Measurements from ENCODE around the gene ILDR1.

Gene ILDR1

GRCh38 chr3:121996441-121996840 is 25.6 kb downstream of the ILDR1 start:
- Histone ChIP-seq H3K9me3 (ENCODE audit: control insufficient read depth in 2 of 2, low read length in 2 of 2) (no peaks in the 10 kb centered on the region), H3K9ac (ENCODE audit: low read depth in 1 of 2, low read length in 2 of 2) (no peak overlapping the region), H3K27me3 (ENCODE audit: control insufficient read depth in 2 of 2, insufficient read depth in 2 of 2, low read length in 2 of 2) (no peaks in the 10 kb centered on the region), H3K27ac (ENCODE audit: low read depth in 2 of 2, low read length in 2 of 2) (no peak overlapping the region), H3K4me1 (ENCODE audit: control insufficient read depth in 2 of 2, insufficient read depth in 2 of 2, low read length in 2 of 2) (peaks cover 2 to 23% of the 10 kb centered on the region in 2 donors), H3K36me3 (ENCODE audit: control insufficient read depth in 2 of 2, insufficient read depth in 2 of 2, low read length in 2 of 2) (peaks cover 19 to 25% of the 10 kb centered on the region in 2 donors), H3K4me3 (ENCODE audit: low read length in 2 of 2) (no peak overlapping the region)

- Histone ChIP-seq H3K4me1 (ENCODE audit: control insufficient read depth in 2 of 2, insufficient read depth in 2 of 2, low read length in 2 of 2) (peaks cover 2 to 23% of the 10 kb centered on the region in 2 donors), H3K4me3 (ENCODE audit: low read length in 2 of 2) (no peak overlapping the region), H3K9ac (ENCODE audit: low read depth in 1 of 2, low read length in 2 of 2) (no peak overlapping the region)
Observed at GRCh38 chr3:121995161-121996137, 26.6 kb downstream of the ILDR1 start.

DNA sequence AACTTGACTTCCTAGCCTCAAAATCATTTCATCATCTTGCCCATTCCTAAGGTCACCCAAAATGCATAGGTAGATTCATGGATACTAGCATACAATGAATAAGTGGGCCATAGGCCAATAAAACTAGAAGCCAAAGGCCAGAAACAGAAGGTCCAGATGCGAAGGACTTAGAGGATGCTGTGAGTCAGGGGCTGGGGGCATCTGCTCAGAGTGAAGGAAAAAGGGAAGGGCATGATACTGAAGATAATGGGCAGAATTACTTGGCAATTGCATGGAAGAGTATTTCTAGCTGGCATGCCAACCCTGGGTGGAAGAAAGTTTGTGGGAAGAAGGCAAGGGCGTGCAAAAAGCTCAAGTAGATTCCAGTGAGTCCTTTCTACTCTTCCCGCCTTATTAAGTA is 27.5 kb downstream of the ILDR1 start:
- no peak overlapping the region for H3K9ac ChIP-seq (ENCODE audit: low read depth in 1 of 2, low read length in 2 of 2)
- peak overlapping the region; percentile 41 to 56 for H3K27ac ChIP-seq (ENCODE audit: low read depth in 2 of 2, low read length in 2 of 2)
- H3K4me3 ChIP-seq (ENCODE audit: low read length in 2 of 2), result no peak overlapping the region
- no peaks in the 10 kb centered on the region for H3K9me3 ChIP-seq (ENCODE audit: control insufficient read depth in 2 of 2, low read length in 2 of 2)
- H3K27me3 ChIP-seq (ENCODE audit: control insufficient read depth in 2 of 2, insufficient read depth in 2 of 2, low read length in 2 of 2), result no peaks in the 10 kb centered on the region
- peaks cover 2 to 23% of the 10 kb centered on the region in 2 donors for H3K4me1 ChIP-seq (ENCODE audit: control insufficient read depth in 2 of 2, insufficient read depth in 2 of 2, low read length in 2 of 2)
- H3K36me3 ChIP-seq (ENCODE audit: control insufficient read depth in 2 of 2, insufficient read depth in 2 of 2, low read length in 2 of 2), result peaks cover 16 to 18% of the 10 kb centered on the region in 2 donors

More at GRCh38 chr3:121995161-121996137, 26.6 kb downstream of the ILDR1 start:
- Histone ChIP-seq H3K9me3 (ENCODE audit: control insufficient read depth in 2 of 2, low read length in 2 of 2) (no peaks in the 10 kb centered on the region), H3K36me3 (ENCODE audit: control insufficient read depth in 2 of 2, insufficient read depth in 2 of 2, low read length in 2 of 2) (peaks cover 16% of the 10 kb centered on the region in 2 donors), H3K27me3 (ENCODE audit: control insufficient read depth in 2 of 2, insufficient read depth in 2 of 2, low read length in 2 of 2) (no peaks in the 10 kb centered on the region), H3K27ac (ENCODE audit: low read depth in 2 of 2, low read length in 2 of 2) (peak overlapping the region; percentile 41 to 56)

DNA sequence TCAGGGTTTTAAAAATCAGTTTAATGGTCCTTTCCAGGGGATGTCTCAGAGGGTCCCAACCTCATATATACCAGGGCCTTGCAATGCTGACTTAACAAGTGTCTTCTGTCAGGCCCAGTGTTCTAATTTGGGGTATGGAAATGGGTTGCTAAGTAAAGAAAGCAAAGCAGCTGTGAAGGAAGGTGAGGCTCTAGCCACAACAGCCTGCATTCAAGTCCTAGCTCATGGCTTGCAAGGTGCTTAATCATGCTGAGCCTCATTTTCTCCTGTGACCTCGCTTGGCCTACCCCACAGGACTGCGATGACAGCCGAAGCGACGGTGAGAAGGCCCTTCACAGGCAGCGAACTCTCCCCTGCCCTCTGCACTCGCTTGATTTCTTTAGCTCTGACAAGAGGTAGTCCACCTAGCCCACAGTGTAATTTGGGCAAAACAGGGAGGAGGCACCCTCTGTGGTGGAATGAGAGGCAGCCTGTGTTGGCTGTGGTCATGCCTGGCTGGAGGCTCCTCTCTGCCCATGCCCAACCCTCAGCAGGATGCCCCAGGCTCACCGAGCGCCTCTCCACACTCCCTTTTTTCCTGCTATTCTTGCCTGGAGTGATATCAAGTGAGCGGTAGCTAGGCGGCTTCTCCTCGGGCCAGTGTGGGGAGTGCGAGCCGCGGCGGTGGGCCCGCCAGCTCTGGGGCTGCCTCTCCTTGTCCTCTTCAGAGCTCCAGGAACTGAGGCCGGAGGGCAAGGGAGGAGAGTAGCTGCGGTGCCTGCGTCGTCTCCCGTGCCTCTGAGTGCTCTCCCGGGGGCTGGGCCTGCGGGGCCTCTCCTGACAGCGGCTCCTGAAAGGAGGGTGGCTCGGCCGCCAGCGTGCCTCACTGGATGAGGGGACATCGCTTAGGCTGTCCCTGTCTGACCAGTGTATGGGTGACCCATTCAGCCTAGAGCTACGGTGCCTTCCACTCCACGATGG is 29.2 kb downstream of the ILDR1 start:
- H3K9ac ChIP-seq (ENCODE audit: low read depth in 1 of 2, low read length in 2 of 2), result no peak overlapping the region
- H3K27me3 ChIP-seq (ENCODE audit: control insufficient read depth in 2 of 2, insufficient read depth in 2 of 2, low read length in 2 of 2), result no peaks in the 10 kb centered on the region
- no peak overlapping the region for H3K4me3 ChIP-seq (ENCODE audit: low read length in 2 of 2)
- H3K9me3 ChIP-seq (ENCODE audit: control insufficient read depth in 2 of 2, low read length in 2 of 2), result no peaks in the 10 kb centered on the region
- peaks cover 14 to 15% of the 10 kb centered on the region in 2 donors for H3K36me3 ChIP-seq (ENCODE audit: control insufficient read depth in 2 of 2, insufficient read depth in 2 of 2, low read length in 2 of 2)
- H3K4me1 ChIP-seq (ENCODE audit: control insufficient read depth in 2 of 2, insufficient read depth in 2 of 2, low read length in 2 of 2), result peaks cover 2 to 23% of the 10 kb centered on the region in 2 donors
- peak overlapping the region in 1 of 2 donors; percentile 38 for H3K27ac ChIP-seq (ENCODE audit: low read depth in 2 of 2, low read length in 2 of 2)

GRCh38 chr3:121989943-121990342 is 32.1 kb downstream of the ILDR1 start:
- H3K9ac ChIP-seq (ENCODE audit: low read depth in 1 of 2, low read length in 2 of 2), result no peak overlapping the region
- no peaks in the 10 kb centered on the region for H3K9me3 ChIP-seq (ENCODE audit: control insufficient read depth in 2 of 2, low read length in 2 of 2)
- peaks cover 18 to 20% of the 10 kb centered on the region in 2 donors for H3K36me3 ChIP-seq (ENCODE audit: control insufficient read depth in 2 of 2, insufficient read depth in 2 of 2, low read length in 2 of 2)
- no peaks in the 10 kb centered on the region for H3K27me3 ChIP-seq (ENCODE audit: control insufficient read depth in 2 of 2, insufficient read depth in 2 of 2, low read length in 2 of 2)
- no peaks in the 10 kb centered on the region for H3K4me1 ChIP-seq (ENCODE audit: control insufficient read depth in 2 of 2, insufficient read depth in 2 of 2, low read length in 2 of 2)
- no peak overlapping the region for H3K27ac ChIP-seq (ENCODE audit: low read depth in 2 of 2, low read length in 2 of 2)
- H3K4me3 ChIP-seq (ENCODE audit: low read length in 2 of 2), result no peak overlapping the region

DNA sequence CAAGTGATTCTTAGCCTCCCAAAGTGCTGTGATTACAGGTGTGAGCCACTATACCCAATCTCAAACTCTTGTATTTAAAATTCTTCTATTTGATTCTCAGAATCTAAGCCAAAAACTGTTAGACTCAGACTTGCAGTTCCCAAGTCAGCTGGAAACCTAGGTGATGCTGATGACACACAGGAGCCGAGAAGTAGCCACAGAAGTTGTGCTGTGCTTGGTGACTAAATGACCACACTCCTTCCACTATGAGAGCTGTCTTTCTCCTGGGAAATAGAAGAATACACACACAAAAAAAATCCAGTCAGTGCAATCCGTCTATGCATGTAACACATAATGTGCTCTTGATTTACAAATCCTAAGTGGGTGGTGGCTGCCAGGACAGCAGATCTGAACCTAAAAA is 33.9 kb downstream of the ILDR1 start:
- H3K4me1 ChIP-seq (ENCODE audit: control insufficient read depth in 2 of 2, insufficient read depth in 2 of 2, low read length in 2 of 2), result no peaks in the 10 kb centered on the region
- no peak overlapping the region for H3K27ac ChIP-seq (ENCODE audit: low read depth in 2 of 2, low read length in 2 of 2)
- no peak overlapping the region for H3K4me3 ChIP-seq (ENCODE audit: low read length in 2 of 2)
- H3K27me3 ChIP-seq (ENCODE audit: control insufficient read depth in 2 of 2, insufficient read depth in 2 of 2, low read length in 2 of 2), result no peaks in the 10 kb centered on the region
- H3K36me3 ChIP-seq (ENCODE audit: control insufficient read depth in 2 of 2, insufficient read depth in 2 of 2, low read length in 2 of 2), result peaks cover 15 to 16% of the 10 kb centered on the region in 2 donors
- no peaks in the 10 kb centered on the region for H3K9me3 ChIP-seq (ENCODE audit: control insufficient read depth in 2 of 2, low read length in 2 of 2)
- H3K9ac ChIP-seq (ENCODE audit: low read depth in 1 of 2, low read length in 2 of 2), result no peak overlapping the region

GRCh38 chr3:121985846-121986245 is 36.2 kb downstream of the ILDR1 start:
- Histone ChIP-seq H3K36me3 (ENCODE audit: control insufficient read depth in 2 of 2, insufficient read depth in 2 of 2, low read length in 2 of 2) (peaks cover 8 to 10% of the 10 kb centered on the region in 2 donors), H3K27me3 (ENCODE audit: control insufficient read depth in 2 of 2, insufficient read depth in 2 of 2, low read length in 2 of 2) (no peaks in the 10 kb centered on the region), H3K9ac (ENCODE audit: low read depth in 1 of 2, low read length in 2 of 2) (no peak overlapping the region), H3K4me1 (ENCODE audit: control insufficient read depth in 2 of 2, insufficient read depth in 2 of 2, low read length in 2 of 2) (no peaks in the 10 kb centered on the region), H3K4me3 (ENCODE audit: low read length in 2 of 2) (no peak overlapping the region), H3K27ac (ENCODE audit: low read depth in 2 of 2, low read length in 2 of 2) (no peak overlapping the region), H3K9me3 (ENCODE audit: control insufficient read depth in 2 of 2, low read length in 2 of 2) (no peaks in the 10 kb centered on the region)

DNA sequence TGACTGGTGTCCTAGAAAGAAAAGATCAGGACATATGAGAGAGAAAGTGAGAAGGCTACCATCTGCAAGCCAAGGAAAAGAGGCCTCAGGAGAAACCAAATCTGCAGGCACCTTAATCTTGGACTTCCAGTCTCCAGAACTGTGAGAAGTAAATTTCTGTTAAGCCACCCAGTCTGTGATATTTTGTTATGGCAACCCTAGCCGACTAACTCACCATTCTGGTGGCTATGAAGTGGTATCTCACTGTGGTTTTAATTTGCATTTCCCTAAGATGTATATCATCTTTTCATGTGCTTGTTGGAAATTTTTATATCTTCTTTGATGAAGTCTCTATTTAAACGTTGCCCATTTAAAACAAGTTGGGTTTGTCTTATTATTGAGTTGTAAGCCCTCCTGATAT is 40.6 kb downstream of the ILDR1 start:
- H3K36me3 ChIP-seq (ENCODE audit: control insufficient read depth in 2 of 2, insufficient read depth in 2 of 2, low read length in 2 of 2), result peaks cover 0 to 1% of the 10 kb centered on the region in 2 donors

GRCh38 chr3:121980450-121980796 is 41.6 kb downstream of the ILDR1 start:
- no peaks in the 10 kb centered on the region for H3K36me3 ChIP-seq (ENCODE audit: control insufficient read depth in 2 of 2, insufficient read depth in 2 of 2, low read length in 2 of 2)
- H3K9me3 ChIP-seq (ENCODE audit: control insufficient read depth in 2 of 2, low read length in 2 of 2), result no peaks in the 10 kb centered on the region
- H3K4me1 ChIP-seq (ENCODE audit: control insufficient read depth in 2 of 2, insufficient read depth in 2 of 2, low read length in 2 of 2), result peaks cover 3 to 5% of the 10 kb centered on the region in 2 donors
- H3K4me3 ChIP-seq (ENCODE audit: low read length in 2 of 2), result no peak overlapping the region
- peak overlapping the region; percentile 58 to 63 for H3K27ac ChIP-seq (ENCODE audit: low read depth in 2 of 2, low read length in 2 of 2)
- no peaks in the 10 kb centered on the region for H3K27me3 ChIP-seq (ENCODE audit: control insufficient read depth in 2 of 2, insufficient read depth in 2 of 2, low read length in 2 of 2)
- H3K9ac ChIP-seq (ENCODE audit: low read depth in 1 of 2, low read length in 2 of 2), result no peak overlapping the region

More for the DNA sequence above, 40.6 kb downstream of the ILDR1 start:
- Histone ChIP-seq H3K9ac (ENCODE audit: low read depth in 1 of 2, low read length in 2 of 2) (no peak overlapping the region), H3K27me3 (ENCODE audit: control insufficient read depth in 2 of 2, insufficient read depth in 2 of 2, low read length in 2 of 2) (no peaks in the 10 kb centered on the region), H3K4me3 (ENCODE audit: low read length in 2 of 2) (no peak overlapping the region), H3K4me1 (ENCODE audit: control insufficient read depth in 2 of 2, insufficient read depth in 2 of 2, low read length in 2 of 2) (peaks cover 3 to 5% of the 10 kb centered on the region in 2 donors), H3K9me3 (ENCODE audit: control insufficient read depth in 2 of 2, low read length in 2 of 2) (no peaks in the 10 kb centered on the region), H3K27ac (ENCODE audit: low read depth in 2 of 2, low read length in 2 of 2) (no peak overlapping the region)
